Stimulated activated CD8-positive, alpha-beta memory T cell treated with anti-CD3 and anti-CD28 coated beads, Interleukin-2, amount 100 ng/mL, for 1 hour (primary cell): Measurements from ENCODE around the gene GPR137C.
"Not testable (repeated sequence)": the region's sequence is repeated elsewhere in the genome, so short reads cannot be mapped to it uniquely, and the experiment has no call there.

ENCODE experiments used
- DNase-seq, 2 donors: peaks; one replicate each; pipeline ENCODE4 v3.0.0-alpha.2; 2020; ENCODE audit warnings: low read depth in 2 of 2

GPR137C gene

DNA sequence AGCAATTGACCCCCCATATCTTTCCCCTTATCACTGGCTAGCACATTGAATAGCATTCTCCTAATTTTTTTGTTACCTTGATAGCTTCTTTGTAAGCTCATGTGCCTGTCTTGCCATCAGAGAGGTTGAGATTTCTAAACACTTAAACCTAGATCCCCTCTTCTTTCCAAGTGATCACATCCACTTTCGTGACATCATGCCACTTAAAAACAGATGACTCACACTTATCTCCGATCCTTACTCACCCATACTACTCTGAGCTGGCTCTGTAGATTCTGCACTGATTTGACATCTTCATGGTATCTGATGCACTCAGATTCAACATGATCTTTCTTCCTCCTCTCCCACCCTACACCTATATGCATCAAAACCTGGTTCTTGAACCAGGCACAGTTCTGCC, 10.5 kb downstream of the GPR137C start:
- DNase-seq: no peak

DNA sequence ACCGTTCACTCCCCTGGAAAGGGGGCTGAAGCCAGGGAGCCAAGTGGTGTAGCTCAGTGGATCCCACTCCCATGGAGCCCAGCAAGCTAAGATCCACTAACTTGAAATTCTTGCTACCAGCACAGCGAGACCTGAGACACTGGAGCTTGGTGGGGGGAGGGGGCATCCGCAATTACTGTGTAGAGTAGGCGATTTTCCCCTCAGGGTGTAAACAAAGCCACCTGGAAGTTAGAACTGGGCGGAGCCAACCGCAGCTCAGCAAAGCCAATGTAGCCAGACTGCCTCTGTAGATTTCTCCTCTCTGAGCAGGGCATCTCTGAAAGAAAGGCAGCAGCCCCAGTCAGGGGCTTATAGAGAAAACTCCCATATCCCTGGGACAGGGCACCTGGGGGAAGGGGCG, 15.8 kb downstream of the GPR137C start:
- DNase-seq: not testable (repeated sequence)

DNA sequence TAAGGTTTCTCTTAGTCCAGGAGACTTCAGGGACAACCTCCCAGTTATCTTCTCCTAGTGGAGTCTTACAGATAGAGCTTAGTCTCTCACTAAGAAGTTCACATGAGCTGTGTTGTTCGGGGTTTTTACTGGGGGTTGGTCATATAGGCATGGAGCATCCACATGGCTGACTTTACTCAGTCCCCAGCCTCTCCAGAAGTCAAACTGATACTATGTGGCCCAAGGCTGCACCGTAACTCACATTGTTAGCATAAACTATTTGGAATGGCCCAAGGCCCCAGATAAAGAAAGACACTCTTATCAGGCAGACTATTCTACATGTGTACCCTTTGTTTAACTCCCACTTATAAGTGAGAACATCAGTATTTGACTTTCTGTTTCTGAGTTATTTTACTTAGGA, 23.2 kb downstream of the GPR137C start:
- DNase-seq: no peak

DNA sequence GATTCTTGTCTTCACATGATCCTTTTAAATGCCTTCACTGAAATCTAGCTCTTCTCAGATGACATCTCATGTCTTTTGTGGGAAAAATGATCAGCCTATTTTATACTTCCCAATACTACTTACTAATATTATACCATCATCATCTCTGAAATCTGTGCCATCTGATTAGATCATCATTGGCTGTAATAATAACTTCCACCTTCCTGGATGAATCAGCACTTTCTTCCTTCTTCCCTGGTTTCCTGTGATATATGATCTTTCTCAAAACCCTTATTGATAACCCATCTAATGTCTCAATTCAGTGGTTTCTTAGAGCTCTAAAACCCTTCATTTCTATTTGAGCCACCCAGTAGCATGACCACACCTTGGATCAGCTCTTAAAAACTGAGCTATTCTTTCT, 30.9 kb downstream of the GPR137C start:
- no peak for DNase-seq

GRCh38 chr14:52589646-52590045, 37.0 kb downstream of the GPR137C start:
- no peak for DNase-seq

GRCh38 chr14:52590318-52590717, 37.7 kb downstream of the GPR137C start:
- no peak for DNase-seq

GRCh38 chr14:52596320-52596719, 43.7 kb downstream of the GPR137C start:
- DNase-seq: no peak

GRCh38 chr14:52596861-52597260, 44.2 kb downstream of the GPR137C start:
- DNase-seq: no peak

DNA sequence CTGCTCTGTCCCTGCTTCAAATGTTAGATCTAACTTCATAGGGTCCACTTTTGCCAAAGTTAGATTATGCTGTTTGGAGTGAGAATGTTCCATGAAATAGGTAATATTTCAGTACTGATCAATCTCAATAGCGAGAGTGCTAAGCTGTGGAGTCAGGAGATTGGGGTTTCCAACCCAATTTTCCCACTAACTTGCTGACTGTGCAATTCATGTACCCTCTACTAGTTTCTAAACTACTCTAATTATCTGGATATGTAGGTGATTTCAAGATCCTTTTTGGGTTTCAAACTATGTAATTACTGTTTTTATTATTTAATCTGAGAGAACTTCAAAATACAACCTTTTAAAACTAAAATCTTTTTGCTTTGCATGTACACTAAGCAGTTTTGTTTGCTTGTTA, 45.9 kb downstream of the GPR137C start:
- DNase-seq: no peak

DNA sequence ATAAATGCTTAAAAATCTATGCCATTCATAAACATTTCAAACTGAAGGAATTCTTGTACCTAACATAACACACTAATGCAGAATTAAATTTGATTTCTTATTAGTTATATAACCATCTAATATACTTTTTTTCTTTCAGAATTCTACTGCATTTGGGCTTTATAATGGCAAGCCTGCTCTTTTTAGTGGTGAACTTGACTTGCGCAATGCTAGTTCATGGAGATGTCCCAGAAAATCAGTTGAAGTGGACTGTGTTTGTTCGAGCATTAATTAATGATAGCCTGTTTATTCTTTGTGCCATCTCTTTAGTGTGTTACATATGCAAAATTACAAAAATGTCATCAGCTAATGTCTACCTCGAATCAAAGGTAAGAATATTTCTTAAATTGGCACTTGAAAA, 47.3 kb downstream of the GPR137C start:
- DNase-seq: no peak

DNA sequence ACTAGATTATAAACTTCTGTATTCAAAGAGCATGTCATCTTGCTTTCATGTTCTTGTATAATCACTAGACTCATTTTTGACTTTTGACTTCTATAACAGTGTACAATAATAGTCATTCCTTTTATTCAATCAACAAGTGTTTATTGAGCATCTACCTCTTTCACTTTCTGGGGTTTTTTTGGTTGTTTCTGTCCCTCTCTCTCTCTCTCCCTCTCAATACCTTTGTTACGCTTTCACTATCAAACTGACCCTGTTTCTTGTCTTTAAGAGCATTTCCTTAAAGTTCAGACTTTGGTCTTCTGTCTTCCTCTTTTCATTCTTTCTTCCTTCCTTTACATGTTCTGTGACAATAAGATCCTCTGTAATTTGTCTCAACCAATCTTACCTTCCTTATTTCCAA, 49.5 kb downstream of the GPR137C start:
- no peak for DNase-seq

- no peak for DNase-seq
Measured at GRCh38 chr14:52607061-52607460, 54.4 kb downstream of the GPR137C start.

- no peak for DNase-seq
Measured at GRCh38 chr14:52609445-52610044, 56.9 kb downstream of the GPR137C start.

- no peak for DNase-seq
Measured at GRCh38 chr14:52610187-52610586, 57.6 kb downstream of the GPR137C start.

GRCh38 chr14:52618602-52619001, 66.0 kb downstream of the GPR137C start:
- no peak for DNase-seq

GRCh38 chr14:52619687-52620086, 67.1 kb downstream of the GPR137C start:
- no peak for DNase-seq

DNA sequence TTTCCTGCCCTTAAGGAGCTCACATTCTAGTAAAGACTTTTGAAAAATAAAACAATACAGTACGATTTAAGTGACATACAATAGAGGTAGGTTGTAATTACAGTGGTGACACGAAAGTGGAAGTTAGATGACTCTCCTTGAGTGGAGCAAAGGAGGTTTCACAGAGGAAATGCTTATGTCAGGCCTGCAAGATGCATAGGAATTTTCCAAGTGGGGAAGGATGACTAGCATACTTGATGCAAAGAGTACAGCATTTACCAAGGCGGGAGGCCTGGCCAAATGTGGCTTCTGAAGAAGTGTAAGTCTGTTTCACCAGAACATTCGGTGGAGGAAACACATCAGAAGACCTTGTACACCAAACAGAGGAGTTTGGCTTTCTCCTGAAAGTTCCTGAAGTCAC, 87.5 kb downstream of the GPR137C start:
- DNase-seq: no peak

DNA sequence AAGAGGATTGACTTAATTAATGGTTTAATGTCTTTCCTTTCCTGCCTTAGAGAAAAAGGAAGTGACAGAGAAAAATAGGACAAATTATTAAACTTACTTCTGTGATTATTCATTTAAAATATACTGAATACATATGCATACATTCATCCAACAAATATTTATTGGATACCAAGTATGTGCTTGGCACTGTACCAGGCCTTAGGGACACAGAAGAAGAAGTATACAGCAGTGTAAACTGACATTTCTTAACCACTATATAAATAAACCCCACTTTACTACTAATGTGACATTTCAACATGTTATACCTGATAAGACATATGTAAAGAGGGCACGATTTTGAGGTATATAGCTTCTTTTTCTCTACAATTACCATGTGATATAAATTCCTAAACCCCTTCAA, 89.1 kb downstream of the GPR137C start:
- DNase-seq: no peak

DNA sequence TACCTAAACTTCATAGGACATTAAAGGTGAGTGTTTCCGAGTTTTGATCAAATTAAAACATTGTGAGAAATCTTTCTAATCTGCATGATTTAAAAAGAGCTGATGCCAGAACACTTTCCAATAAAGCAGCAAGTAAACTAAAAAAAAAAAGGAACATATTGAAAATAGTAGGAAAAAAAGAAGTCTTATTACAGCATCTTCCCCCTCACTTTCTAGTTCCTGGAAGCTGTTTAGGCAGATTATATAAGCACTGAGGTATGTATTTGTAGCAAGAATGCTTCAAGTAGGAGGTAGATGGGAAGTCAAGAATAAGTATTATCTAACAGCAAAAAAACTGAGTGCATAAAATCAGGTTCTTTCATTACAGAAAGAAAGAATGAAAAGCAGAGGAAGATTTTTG, 96.9 kb downstream of the GPR137C start:
- DNase-seq: no peak

GRCh38 chr14:52650774-52651173, 98.1 kb downstream of the GPR137C start:
- no peak for DNase-seq

- DNase-seq: no peak
Measured at GRCh38 chr14:52656905-52657304, 104.3 kb downstream of the GPR137C start.

GRCh38 chr14:52660325-52660724, 107.7 kb downstream of the GPR137C start:
- DNase-seq: no peak

- DNase-seq: no peak
Measured at GRCh38 chr14:52660832-52661231, 108.2 kb downstream of the GPR137C start.

- no peak for DNase-seq
Measured at GRCh38 chr14:52661314-52661713, 108.7 kb downstream of the GPR137C start.
